ENCODE results near the gene LYPLAL1. TPM values are rescaled to one million over a fixed set of nuclear protein-coding genes. Genes with fewer than 3 reads are reported as not detected.
A peak's percentile ranks its signal among the peaks of the same experiment; 100 is the strongest.

The LYPLAL1 gene
- total RNA-seq, 4 donors from 2014 or later, result 16.2 to 25.8 (median 23.7) TPM

DNA sequence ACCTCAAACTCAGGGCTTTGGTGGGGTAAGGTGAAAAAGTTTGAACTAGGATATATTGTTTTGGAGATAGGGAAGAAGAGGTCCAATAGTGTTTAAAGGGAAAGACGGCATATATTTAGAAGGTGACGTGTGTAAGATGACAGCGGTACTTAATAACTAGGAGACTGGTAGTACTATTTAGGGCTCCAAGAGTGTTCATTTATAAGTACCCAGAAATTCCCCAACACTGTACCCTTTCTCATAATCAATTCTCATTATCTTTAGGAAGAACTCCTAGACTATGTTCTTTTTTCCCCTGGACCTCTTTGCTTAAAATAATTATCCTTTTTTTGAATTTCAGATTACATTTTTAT is 1.5 kb downstream of the LYPLAL1 start:
- WGBS, 2 donors, result 53 to 59% methylated on average over 3 of the region's 3 CpGs
- intact Hi-C loops (cut with DNase I; ENCODE audit: low total_unique reads), result no loop called here
- TF ChIP-seq, protein P1, sequence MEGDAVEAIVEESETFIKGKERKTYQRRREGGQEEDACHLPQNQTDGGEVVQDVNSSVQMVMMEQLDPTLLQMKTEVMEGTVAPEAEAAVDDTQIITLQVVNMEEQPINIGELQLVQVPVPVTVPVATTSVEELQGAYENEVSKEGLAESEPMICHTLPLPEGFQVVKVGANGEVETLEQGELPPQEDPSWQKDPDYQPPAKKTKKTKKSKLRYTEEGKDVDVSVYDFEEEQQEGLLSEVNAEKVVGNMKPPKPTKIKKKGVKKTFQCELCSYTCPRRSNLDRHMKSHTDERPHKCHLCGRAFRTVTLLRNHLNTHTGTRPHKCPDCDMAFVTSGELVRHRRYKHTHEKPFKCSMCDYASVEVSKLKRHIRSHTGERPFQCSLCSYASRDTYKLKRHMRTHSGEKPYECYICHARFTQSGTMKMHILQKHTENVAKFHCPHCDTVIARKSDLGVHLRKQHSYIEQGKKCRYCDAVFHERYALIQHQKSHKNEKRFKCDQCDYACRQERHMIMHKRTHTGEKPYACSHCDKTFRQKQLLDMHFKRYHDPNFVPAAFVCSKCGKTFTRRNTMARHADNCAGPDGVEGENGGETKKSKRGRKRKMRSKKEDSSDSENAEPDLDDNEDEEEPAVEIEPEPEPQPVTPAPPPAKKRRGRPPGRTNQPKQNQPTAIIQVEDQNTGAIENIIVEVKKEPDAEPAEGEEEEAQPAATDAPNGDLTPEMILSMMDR (IDR thresholded peaks at IDR 0.05), result no peak
- no peak for TF ChIP-seq POLR2A (IDR thresholded peaks at IDR 0.05)
- no peak for DNase-seq (ENCODE audit: low spot score in 2 of 2)
- peak overlapping the region; percentile 69 for H3K4me3 ChIP-seq (ENCODE audit: low read depth, poor library complexity, severe bottlenecking)

DNA sequence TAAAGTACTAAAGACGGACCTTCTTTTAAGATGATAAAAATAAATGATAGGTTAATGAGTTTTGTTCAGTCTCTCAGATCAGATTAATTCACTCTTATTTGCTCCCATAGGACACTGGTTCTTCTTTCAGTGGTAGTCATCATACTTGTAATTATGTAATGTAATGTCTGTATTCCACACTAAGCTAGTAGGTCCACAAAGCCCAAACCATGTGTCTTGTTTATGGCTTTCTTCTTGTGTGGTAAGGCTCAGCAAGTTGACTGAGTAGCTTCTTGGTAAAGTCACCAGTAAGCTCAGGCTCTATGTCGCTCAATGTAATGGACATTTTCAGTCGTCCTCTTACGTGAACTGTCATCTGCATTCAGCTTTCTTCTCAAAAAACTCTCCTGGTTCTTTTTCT is 2.5 kb downstream of the LYPLAL1 start:
- TF ChIP-seq, protein P1 (IDR thresholded peaks at IDR 0.05), result no peak
- TF ChIP-seq POLR2A (IDR thresholded peaks at IDR 0.05), result no peak
- intact Hi-C loops (cut with DNase I; ENCODE audit: low total_unique reads), result no loop called here
- H3K4me3 ChIP-seq (ENCODE audit: low read depth, poor library complexity, severe bottlenecking), result no peak overlapping the region
- 83 to 90% methylated on average over 4 of the region's 4 CpGs for WGBS, 2 donors
- DNase-seq (ENCODE audit: low spot score in 2 of 2), result no peak

DNA sequence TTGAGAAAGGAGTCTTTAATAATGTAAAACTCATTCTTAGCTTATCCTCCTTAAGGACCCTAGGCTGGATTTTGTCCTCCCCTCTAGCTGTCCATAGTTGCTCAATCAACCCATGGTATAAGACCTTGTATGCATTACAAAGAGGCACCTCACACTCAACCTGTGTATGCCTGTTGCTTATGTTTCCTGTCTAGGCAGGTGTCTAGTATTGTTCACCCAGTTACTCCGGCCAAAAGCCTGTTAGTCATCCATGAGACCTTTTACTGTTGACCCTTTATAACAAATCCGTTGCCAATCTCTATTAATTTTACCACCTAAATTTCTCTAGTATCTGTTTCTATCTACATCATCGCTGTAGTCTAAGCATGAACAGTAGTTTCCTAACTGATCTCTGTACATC is 3.7 kb downstream of the LYPLAL1 start:
- WGBS, 2 donors, result 46 to 52% methylated on average over 3 of the region's 3 CpGs
- DNase-seq (ENCODE audit: low spot score in 2 of 2), result no peak
- no peak overlapping the region for H3K4me3 ChIP-seq (ENCODE audit: low read depth, poor library complexity, severe bottlenecking)
- TF ChIP-seq, protein P1 (IDR thresholded peaks at IDR 0.05), result no peak
- TF ChIP-seq POLR2A (IDR thresholded peaks at IDR 0.05), result no peak
- intact Hi-C loops (cut with DNase I; ENCODE audit: low total_unique reads), result no loop called here

DNA sequence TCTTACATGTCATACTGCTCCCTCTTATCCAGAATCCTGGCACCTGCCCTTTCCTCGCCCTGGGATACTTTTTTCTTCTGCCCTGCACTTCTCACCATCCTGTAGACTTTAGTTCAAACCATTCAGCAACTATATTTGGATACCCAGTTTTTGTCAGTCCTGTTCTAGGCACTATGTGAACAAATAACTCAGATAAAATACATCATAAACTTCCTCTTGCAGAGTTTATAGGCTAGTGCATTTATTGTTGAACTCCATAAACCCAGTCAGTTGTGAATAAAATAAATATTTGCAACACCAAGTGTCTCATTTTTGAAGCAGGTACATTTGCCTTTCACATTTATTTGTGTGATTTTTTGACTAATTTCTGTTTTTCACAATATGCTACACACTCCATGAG is 4.3 kb downstream of the LYPLAL1 start:
- TF ChIP-seq POLR2A (IDR thresholded peaks at IDR 0.05), result no peak
- DNase-seq (ENCODE audit: low spot score in 2 of 2), result no peak
- 71 to 74% methylated on average over 1 of the region's 1 CpG for WGBS, 2 donors
- intact Hi-C loops (cut with DNase I; ENCODE audit: low total_unique reads), result no loop called here
- H3K4me3 ChIP-seq (ENCODE audit: low read depth, poor library complexity, severe bottlenecking), result no peak overlapping the region

DNA sequence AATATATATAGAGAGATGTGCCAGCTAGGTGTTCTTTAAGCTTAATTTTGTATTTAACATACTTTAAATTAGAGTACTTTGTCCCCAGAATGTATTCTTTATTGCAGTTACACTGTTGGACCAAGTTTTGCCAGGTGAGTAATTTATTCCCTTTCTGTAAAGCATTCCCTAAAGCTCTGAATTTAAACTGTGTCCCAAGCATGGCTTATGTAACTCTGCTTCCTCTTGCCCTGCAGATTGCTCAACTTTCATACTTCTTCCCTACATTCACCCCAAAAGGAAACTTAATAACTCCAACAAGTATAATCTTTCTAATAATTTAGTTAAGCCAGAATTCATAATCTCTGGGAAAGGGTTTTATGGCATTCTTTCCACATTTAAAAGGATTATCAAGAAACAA is 5.6 kb downstream of the LYPLAL1 start:
- no peak overlapping the region for H3K4me3 ChIP-seq (ENCODE audit: low read depth, poor library complexity, severe bottlenecking)
- TF ChIP-seq POLR2A (IDR thresholded peaks at IDR 0.05), result no peak
- TF ChIP-seq, protein P1 (IDR thresholded peaks at IDR 0.05), result no peak
- intact Hi-C loops (cut with DNase I; ENCODE audit: low total_unique reads), result no loop called here
- no peak for DNase-seq (ENCODE audit: low spot score in 2 of 2)

DNA sequence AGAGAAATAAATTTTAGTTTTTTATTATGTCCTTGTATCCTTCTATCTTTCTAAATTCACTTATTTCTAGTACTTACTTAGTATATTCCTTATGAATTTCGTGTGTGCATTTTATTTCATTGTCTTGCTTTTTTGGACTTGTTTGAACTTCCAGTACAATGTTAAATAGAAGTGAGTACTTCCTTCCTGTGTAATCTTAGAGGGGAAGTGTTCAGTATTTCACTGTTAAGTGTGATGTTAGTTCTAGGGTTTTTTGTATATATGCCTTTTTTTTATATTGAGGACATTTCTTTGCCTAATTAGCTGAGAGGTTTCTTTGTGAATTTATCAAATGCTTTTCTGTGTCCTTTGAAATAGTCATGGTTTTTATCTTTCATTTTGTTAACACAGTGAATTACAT is 10.7 kb downstream of the LYPLAL1 start:
- 78 to 88% methylated on average over 1 of the region's 1 CpG for WGBS, 2 donors
- no peak for DNase-seq (ENCODE audit: low spot score in 2 of 2)
- intact Hi-C loops (cut with DNase I; ENCODE audit: low total_unique reads), result no loop called here
- TF ChIP-seq, protein P1 (IDR thresholded peaks at IDR 0.05), result no peak
- TF ChIP-seq POLR2A (IDR thresholded peaks at IDR 0.05), result no peak
- no peak overlapping the region for H3K4me3 ChIP-seq (ENCODE audit: low read depth, poor library complexity, severe bottlenecking)
